GM12874 (cell line): ENCODE measurements around the gene DYRK1B.

Experiments used
- TF ChIP-seq, protein P1 (sequence below): IDR thresholded peaks from 2 replicates; pipeline ENCODE4 v1.5.1; 2011; ENCODE audit warnings: low read depth, mild to moderate bottlenecking, control low read depth, low read length, moderate library complexity; ENCODE audit not compliant: insufficient read depth

Gene DYRK1B

DNA sequence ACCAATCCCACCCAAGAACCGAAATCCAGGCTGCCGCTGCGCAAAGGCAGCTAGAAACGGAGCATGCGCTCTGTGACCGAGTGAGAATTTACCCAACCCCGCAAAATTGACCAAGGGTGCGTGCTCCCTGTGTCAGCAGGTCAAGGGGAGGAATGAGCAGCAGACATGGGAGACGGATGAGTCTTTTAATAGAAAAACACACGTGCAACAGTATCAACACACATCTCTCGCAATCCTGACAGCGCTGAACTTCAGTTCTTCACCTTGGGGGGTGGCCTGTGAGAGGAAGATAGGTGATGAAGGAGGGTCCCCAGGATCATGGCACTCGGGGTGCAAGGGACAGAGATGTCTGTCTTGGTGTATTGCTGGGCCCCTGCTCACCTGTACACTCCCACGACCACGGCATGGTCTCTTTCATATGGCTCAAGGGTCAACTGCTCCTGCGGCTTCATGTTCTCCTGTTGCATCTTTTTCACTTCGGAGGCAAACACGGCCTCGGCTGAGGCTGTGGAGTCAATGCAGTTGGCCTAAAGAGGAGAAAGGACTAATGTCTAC is 402 bp upstream of the DYRK1B start:
- TF ChIP-seq, protein P1, sequence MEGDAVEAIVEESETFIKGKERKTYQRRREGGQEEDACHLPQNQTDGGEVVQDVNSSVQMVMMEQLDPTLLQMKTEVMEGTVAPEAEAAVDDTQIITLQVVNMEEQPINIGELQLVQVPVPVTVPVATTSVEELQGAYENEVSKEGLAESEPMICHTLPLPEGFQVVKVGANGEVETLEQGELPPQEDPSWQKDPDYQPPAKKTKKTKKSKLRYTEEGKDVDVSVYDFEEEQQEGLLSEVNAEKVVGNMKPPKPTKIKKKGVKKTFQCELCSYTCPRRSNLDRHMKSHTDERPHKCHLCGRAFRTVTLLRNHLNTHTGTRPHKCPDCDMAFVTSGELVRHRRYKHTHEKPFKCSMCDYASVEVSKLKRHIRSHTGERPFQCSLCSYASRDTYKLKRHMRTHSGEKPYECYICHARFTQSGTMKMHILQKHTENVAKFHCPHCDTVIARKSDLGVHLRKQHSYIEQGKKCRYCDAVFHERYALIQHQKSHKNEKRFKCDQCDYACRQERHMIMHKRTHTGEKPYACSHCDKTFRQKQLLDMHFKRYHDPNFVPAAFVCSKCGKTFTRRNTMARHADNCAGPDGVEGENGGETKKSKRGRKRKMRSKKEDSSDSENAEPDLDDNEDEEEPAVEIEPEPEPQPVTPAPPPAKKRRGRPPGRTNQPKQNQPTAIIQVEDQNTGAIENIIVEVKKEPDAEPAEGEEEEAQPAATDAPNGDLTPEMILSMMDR, result no peak

DNA sequence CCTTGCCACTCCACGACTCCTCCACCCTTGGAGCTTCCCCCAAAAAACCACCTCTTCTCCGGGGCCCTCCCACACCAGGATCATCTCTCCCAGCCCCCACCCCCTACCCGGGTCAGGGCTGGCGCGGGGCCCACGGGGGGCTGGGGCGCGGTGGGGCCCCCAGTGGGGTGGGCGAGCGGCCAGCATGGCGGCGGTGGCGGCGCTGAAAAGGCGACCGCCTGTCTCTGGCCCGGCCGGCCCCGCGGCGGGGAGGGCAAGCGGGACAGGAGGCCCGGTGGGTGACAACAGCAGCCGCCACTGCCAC is 850 bp downstream of the DYRK1B start:
- TF ChIP-seq, protein P1, result no peak

- TF ChIP-seq, protein P1, result no peak
These were observed 1.4 kb downstream of the DYRK1B start for GRCh38 chr19:39832341-39833083.

GRCh38 chr19:39831679-39832078 is 2.3 kb downstream of the DYRK1B start:
- TF ChIP-seq, protein P1, result no peak

DNA sequence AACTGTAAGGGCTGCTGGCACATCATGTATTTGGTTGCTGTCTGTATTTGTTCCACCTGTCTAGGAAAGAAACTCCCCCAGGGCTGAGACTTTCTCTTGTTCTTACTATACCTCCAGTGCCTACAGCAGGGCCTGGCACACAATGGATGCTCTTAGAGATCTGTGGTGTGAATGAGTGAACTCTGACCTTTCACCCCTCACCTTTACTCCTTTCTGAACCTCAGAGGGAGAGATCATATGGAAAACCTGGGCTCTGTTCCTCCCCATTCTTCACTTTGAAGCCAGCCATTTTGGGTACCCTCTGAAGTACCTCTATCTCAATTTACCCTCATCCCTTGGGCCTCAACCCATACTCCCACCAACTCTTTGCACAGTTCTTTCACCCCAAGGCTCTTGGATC is 3.1 kb downstream of the DYRK1B start:
- TF ChIP-seq, protein P1, result no peak

DNA sequence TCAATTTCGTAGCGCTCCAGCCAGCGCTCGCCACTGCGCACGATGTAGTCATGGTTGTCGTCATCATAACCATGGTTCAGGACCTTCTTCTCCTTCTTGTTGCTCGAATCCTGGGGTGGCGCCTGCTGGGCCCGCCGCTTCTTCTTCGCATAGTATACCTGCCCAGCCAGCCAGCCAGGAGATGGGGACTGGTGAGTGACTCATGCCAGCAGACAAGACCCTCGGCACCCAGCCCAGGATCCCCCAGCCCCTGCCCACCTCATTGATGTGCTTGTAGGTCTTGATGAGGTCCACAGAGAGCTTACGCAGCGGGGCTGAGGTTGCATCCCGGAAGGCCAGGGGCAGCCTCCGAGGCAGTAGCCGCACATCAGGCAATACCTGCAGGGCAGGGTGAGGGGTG is 3.6 kb downstream of the DYRK1B start:
- TF ChIP-seq, protein P1, result no peak

GRCh38 chr19:39829702-39830275 is 4.2 kb downstream of the DYRK1B start:
- TF ChIP-seq, protein P1, result no peak
